Medulla oblongata (tissue), 1 donor: ENCODE results near the gene HEXD.
A peak's percentile ranks its signal among the peaks of the same experiment; 100 is the strongest.
"Not testable (repeated sequence)": the region's sequence is repeated elsewhere in the genome, so short reads cannot be mapped to it uniquely, and the experiment has no call there.

Source experiments
- DNase-seq: peaks from one replicate; pipeline ENCODE4 v3.0.0-alpha.2; 2015; ENCODE audit errors: extremely low spot score

HEXD gene

GRCh38 chr17:82418001-82418986 lies at the start of gene HEXD, which contains the start of gene OGFOD3:
HEXD (plus strand) TSS chr17:82418347; CDS start chr17:82419800, 1,453 bp downstream.
OGFOD3 (minus strand) TSS chr17:82418586; CDS start chr17:82418485, 101 bp downstream.
- DNase-seq = peak; percentile 83

DNA sequence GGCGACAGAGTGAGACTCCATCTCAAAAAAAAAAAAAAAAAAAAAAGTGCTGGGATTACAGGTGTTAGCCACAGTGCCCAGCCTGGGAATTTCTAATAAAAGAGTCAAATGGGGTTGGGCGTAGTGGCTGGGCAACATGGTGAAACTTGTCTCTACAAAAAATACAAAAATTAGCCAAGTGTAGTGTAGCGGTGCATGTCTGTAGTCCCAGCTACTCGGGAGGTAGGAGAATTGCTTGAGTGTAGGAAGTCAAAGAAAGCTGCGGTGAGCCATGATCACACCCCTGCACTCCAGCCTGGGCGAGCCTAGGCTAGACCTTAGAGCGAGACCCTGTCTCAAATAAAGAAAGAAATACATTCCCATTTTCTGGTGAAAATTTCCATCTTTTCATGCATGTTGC lies 48.9 kb upstream of the HEXD start:
- DNase-seq = no peak

DNA sequence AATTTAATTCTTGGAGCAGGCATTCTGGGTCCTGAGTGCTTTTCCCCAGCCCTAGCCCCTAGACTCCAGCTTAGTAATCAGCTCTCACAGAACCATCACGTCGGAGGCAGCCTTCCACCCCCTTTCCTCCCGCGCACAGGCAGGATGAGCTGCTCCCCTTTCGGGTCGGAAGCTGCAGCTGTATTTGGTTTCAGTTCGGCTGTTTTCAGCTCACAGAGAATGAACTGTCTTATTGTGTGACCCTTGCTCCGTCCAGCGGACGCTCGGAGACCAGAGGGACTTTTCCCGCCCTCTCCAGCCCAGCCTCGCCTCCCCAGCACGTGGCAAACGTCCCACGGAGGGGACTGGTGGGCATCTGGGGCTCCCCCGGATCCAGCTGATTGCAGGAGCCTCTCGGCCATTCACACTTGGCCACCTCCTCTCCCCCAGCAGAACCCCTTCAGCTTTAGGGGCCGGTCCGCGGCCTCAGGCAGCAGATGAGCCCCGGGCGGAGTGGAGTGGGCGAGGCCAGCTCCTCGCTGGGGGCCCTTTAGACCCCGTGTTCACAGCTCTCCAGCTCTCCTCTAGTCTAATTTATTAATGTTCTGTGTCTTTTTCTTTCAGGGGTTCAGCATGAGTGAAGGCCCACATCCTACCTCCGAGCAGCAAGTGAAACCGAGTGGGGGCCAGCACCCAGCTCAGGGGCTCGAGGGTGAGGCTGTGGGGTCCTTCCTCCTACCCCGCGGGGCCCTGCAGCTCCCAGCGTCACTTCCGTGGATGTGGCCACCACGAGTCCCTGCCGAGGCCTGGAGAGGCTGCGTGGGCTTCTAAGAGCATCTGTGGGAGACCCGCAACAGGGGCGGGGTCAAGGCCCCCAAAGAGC lies 47.4 kb upstream of the HEXD start:
- peak; percentile 23 for DNase-seq

GRCh38 chr17:82371333-82372248 lies 46.6 kb upstream of the HEXD start, which contains the start of gene UTS2R:
UTS2R (plus strand) TSS chr17:82371765; CDS start chr17:82374325, 2,560 bp downstream.
- DNase-seq = no peak

DNA sequence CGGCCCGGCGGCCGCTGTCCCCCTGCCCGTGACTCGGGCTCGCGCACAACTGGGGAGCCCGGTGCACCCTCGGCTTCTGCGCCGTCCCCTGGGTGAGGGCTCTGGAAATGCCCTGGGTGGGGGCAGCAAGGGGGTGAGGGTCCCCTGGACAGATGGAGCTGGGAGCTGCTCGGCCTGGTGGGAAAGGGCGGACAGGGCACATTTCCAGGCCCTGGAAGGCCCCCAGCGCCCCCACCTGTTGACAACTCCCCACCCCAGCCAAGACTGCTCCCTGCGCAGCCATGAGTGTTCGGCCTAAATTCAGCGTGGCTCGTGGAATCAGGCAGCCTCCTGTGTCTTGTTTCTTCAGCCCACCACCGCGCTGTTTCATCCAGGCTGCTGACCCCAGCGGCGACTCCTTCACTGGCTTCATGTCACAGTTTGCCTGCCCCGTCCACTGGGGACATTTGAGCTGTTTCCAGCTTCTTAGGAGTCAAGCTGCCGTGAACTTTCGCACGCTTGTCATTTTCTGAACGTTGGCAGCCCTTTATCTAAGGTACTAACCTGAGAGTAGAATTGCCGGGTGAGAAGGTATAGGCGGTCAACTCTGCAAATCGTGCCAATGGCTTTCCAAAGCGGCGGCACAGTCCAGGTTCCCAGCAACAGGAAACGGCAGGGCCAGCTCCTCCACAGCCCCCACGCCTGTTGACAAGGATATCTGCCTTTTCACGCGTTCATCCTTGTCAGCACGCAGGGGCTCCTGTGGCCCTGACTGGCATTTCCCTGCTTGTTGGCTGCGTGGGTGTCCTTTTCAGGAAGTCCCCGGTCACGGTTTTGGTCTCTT lies 45.7 kb upstream of the HEXD start:
- DNase-seq = no peak

- DNase-seq = not testable (repeated sequence)
Observed at GRCh38 chr17:82373072-82373452, 45.1 kb upstream of the HEXD start.

- no peak for DNase-seq
Observed at GRCh38 chr17:82373731-82374625, 44.2 kb upstream of the HEXD start.

DNA sequence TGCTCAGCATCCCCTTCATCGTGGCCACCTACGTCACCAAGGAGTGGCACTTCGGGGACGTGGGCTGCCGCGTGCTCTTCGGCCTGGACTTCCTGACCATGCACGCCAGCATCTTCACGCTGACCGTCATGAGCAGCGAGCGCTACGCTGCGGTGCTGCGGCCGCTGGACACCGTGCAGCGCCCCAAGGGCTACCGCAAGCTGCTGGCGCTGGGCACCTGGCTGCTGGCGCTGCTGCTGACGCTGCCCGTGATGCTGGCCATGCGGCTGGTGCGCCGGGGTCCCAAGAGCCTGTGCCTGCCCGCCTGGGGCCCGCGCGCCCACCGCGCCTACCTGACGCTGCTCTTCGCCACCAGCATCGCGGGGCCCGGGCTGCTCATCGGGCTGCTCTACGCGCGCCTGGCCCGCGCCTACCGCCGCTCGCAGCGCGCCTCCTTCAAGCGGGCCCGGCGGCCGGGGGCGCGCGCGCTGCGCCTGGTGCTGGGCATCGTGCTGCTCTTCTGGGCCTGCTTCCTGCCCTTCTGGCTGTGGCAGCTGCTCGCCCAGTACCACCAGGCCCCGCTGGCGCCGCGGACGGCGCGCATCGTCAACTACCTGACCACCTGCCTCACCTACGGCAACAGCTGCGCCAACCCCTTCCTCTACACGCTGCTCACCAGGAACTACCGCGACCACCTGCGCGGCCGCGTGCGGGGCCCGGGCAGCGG lies 43.4 kb upstream of the HEXD start:
- DNase-seq = no peak

GRCh38 chr17:82375359-82376041 lies 42.6 kb upstream of the HEXD start:
- no peak for DNase-seq

GRCh38 chr17:82376042-82376730 lies 42.0 kb upstream of the HEXD start:
- no peak for DNase-seq

DNA sequence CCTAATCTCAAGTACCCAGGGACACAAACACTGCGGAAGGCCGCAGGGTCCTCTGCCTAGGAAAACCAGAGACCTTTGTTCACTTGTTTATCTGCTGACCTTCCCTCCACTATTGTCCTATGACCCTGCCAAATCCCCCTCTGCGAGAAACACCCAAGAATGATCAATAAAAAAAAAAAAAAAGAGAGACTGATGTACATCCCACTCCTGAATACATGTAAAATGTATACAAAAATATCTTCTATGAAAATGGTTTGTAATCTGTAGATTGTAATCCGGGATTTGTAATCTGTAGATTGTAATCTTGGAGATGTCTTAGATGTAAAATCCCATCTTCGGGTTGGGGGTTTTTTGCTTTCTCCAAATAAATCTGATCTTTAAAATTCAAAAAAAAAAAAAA lies 40.9 kb upstream of the HEXD start:
- DNase-seq = not testable (repeated sequence)

GRCh38 chr17:82377924-82378740 lies 40.0 kb upstream of the HEXD start:
- no peak for DNase-seq

GRCh38 chr17:82378741-82379021 lies 39.5 kb upstream of the HEXD start:
- no peak for DNase-seq

- no peak for DNase-seq
Observed at GRCh38 chr17:82380860-82381702, 37.1 kb upstream of the HEXD start.

- DNase-seq = not testable (repeated sequence)
Observed at GRCh38 chr17:82381703-82382009, 36.5 kb upstream of the HEXD start.
